HPDE6-E6E7 (cell line): ENCODE measurements around the gene LTF.
"Not testable (repeated sequence)": the region's sequence is repeated elsewhere in the genome, so short reads cannot be mapped to it uniquely, and the experiment has no call there.

ENCODE experiments used
- DNase-seq: peaks from one replicate; pipeline ENCODE4 v3.0.0; 2011; ENCODE audit warnings: missing footprints; ENCODE audit errors: extremely low spot score

LTF gene

DNA sequence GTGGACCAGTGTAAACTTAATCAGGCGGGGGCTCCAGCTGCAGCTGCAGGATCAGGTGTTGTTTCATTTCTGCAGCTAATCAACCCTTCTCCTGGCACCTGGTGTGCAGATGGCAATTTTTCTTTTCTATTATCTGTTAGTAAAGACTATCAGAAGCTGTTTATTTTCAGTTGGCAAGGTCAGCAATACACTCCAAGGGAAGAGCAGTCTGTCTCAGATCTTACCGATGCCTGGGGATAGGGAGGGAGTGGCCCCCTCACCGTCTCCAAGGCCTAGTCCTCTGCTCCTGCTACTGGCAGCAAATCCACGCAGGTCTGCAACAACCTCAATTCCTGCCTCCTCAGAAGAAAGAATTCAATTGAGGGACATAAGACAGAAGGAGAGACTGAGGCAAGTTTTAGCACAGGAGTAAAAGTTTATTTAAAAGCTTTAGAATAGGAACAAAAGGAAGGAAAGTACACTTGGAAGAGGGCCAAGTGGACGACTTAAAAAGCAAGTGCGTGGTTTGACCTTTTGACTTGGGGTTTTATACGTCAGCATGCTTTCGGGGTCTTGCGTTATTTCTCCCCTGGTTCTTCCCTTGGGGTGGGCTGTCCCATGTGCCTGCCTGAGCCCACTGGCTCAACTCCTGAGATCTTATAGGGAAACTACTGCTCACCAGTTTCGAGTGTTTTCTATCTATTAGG lies 48.4 kb downstream of the LTF start:
- no peak for DNase-seq

DNA sequence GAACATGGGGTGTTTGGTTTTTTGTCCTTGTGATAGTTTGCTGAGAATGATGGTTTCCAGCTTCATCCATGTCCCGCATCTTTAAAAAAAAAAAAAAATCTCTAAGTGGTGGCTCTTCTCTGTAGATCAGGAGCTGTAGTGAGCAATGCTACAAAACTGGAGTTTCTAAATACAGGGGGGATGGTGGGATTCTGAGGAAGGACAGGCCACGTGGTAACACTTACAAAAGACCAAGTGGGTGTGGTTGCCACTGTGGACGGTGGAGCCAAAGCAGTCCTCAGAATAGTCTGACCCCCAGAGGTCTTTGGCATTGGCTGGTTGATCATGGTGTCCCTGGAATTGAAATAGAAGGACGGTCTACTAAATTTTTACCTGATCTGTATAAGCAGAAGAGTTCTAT lies 50.0 kb downstream of the LTF start:
- DNase-seq = no peak

DNA sequence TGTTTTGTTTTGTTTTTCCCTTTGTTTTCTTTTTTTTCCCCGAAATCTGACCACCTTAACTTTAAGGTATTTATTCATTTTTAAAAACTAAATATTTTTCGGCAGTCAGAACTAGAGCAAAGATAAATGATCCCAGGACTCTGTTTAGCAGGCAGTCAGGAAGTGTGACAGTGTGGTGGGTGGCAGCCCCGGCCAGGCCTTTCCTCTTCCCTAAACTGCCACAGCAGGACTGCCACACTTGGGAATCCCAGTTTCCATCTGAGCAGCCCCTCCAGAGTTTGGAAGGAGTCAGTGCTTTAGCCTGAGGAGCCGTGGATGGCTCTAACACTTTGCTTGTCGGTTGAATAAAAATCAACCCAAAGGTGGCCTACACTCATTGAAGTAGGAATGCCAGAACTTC lies 50.8 kb downstream of the LTF start:
- DNase-seq = no peak

DNA sequence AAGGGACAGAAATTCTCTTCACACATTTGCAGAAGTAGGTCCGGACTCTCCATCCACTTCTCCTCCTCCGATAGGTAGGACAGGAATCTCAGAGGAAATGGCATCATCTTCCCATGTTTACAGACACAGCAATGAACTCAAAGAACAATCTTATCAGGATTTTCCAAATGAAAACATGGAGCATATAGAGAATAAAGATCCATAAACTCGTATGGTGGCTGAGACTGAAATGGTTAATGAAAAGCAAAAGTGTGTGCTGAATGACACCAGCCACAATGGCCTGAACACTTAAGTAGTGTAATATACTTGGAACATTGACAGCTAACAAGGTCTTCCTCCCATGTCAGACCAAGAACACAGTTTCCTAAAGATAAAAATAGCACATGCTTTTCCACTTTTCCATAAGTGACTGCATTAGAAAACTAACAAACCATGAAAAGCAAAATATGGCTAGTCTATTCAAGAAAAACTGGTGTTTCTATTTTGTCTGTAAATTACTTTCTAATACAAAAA lies 51.9 kb downstream of the LTF start:
- no peak for DNase-seq

DNA sequence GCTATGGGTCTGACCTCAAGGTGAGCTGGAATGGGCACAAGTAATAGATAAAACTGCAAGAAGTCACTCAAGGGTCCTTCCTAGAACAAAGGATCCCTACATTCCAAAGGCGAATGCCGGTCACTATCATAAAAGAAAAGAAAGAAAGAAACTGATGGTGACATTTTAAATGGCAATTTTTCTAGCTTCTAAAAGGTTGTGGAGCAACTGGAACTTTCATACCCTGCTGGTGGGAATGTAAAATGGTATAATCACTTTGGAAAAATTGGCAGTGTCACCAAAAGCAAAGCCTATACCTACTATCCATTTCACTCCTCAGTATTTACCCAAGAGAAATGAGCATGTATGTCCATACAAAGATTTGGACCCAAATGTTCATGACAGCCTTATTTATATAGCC lies 53.4 kb downstream of the LTF start:
- DNase-seq = no peak

DNA sequence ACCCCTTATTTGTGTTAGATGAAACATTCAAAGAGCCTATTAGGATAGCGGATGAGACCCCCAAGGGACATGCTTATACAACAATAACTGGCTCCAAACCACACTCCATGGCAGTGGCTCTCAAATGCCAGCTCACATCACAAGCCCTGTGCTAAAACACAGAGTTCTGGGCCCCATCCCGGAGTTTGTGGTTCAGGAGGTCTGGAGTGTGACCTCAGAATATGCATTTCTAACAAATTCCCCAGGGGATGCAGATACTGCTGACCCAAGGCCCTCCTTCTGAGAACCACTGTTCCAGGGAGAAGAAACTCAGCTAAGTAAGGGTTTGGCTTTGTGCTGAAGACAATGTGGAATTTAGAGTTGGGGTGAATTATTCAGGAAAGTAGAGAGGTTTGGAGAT lies 54.0 kb downstream of the LTF start:
- DNase-seq = no peak

DNA sequence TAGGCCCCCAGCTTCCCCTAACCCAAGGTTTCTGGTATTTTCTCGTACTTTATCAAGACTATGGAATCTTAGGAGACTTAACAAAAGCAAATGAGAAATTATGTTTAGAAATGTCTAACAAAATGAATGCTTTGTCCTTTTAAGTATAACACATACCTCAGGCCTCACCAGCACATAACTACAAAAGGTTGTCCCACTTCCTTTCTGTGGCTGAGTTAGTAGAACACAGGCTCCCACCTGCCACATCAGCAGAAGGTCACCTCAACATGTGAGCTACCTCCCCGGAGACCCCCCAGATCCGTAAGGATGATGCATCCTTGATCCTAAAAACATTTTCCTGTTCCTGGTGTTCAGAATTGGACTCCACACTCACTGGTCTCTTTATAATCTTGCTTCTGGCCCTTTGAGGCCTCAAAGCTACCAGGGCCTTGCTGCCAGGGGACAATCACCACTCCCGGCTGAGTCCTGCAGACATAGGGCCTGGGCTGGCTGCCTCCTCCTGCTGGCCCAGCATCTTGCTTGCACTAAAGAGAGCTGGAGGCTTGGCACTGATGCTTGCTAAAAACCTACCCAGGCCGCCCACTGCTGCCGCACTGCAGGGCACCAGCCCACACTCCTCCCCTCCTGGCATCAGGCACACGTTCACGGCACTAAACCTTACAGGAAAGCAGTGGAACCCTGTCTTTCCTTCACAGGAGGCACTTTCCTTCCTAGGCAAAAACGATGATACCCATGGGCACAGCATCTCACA lies 54.8 kb downstream of the LTF start:
- no peak for DNase-seq

DNA sequence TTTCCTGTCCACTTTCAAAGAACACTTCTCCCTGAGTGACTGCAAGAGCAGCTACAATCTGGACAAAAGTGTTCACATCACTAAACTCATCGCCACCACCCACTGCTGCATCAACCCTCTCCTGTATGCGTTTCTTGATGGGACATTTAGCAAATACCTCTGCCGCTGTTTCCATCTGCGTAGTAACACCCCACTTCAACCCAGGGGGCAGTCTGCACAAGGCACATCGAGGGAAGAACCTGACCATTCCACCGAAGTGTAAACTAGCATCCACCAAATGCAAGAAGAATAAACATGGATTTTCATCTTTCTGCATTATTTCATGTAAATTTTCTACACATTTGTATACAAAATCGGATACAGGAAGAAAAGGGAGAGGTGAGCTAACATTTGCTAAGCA lies 55.9 kb downstream of the LTF start:
- DNase-seq = no peak

DNA sequence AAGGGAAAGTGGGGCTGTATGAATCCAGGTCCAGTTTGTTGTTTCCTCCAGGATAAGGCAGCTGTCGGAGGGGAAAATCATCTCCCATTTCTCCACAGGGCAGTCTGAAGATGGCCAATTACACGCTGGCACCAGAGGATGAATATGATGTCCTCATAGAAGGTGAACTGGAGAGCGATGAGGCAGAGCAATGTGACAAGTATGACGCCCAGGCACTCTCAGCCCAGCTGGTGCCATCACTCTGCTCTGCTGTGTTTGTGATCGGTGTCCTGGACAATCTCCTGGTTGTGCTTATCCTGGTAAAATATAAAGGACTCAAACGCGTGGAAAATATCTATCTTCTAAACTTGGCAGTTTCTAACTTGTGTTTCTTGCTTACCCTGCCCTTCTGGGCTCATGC lies 56.7 kb downstream of the LTF start:
- DNase-seq = no peak

DNA sequence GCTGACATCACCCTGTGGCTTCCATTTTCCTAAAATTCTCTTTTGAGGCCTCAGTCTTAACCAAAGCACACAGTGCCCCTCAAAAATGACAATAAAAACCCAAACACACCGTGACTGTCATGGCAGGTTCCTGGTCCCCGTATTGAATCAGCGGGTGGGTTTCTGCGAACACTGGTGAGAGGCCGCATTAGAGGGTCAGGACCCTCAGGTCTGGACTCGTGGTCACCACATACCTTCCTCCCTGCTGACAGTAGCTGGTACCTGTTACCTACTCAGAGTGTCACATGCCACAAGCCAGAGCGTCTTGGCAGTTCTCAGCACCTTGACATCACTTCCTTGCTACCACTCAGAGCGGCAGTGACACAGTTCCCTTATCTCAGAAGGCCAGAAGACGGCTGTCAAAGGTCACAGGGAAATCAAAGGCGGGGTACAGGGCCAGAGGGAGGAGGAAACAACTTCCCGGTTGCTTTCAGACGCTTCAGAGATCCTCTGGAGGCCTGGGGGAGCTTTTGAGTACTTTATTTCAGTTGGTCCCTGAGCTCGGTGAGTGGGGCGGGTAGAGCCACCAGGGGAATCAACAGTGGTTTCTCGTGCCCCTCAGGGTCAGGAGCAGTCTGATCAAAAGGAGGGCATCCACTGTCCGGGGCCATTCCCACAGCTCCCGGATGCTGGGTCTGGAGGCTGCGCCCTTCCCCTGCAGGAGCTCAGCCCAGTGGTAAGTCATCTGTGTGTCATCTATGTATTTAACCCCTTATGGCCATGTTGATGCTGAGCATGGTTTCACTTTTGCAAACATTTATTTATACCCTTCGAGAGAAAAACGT lies 57.7 kb downstream of the LTF start, which contains the start of the genes CCR5AS and CCRL2:
CCR5AS (minus strand) TSS at position 279 of the 824 bp plus-strand sequence.
CCRL2 (plus strand) TSS at position 472 of the 824 bp plus-strand sequence. CDS start 821 bp downstream, outside the sequence.
- peak; percentile 21 for DNase-seq

DNA sequence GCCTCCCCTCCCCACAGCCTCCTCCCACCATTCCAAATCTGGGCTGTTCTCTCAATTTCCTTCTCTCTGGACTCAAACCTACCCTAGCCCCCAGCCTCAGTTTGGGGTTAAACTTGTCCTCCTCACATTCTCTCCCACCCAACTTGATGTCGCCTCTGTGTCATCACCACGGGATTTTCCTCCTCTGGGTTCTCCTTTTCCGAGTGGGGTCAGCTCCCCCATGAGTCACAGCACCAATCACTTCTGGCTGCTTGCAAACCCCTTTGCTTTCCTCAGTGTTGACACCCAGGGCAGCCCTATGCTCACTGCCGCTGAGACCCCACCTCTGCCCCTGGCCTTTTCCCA lies 58.3 kb downstream of the LTF start:
- DNase-seq = no peak

DNA sequence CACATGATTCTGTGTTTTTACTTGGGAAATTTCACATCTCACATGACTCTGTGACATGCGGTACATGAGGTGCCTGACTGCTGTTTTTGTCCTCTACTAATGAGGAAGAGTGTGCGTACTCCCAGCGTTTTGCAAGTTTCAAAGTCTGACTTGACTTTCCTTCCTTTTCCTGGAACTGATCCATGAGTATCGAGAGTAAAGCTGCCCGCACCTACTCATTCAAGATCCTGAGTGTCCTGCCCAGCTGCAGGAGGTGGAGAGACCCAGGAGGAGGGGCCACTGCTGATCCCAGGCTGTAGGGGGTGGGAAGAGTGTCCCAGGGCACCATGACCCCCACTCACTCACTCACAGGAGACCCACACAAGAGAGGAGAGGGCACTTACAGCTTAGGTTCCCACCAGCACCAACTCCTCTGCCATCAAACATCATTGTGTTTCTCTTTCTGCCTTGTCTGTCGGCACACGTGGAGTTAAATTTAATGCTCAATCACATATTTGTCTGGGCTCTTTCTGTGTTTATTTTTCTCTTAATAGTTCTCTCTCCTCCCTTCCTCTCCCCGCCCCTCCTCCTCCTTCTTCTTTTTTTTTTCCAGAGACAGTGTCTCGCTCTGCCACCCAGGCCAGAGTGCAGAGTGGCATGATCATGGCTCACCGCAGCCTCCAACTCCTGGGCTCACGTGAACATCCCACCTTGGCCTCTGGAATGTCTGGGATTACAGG lies 59.2 kb downstream of the LTF start:
- no peak for DNase-seq

DNA sequence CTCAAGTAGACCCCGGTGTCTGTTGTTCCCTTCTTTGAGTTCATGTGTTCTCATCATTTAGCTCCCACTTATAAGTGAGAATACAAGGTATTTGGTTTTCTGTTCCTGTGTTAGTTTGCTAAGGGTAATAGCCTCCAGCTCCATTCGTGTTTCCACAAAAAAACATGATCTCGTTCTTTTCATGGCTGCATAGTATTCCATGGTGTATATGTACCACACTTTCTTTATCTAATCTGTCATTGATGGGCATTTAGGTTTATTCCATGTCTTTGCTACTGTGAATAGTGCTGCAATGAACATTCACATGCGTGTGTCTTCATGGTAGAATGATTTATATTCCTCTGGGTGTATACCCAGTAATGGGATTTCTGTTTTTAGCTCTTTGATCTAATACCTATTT lies 61.8 kb downstream of the LTF start:
- not testable (repeated sequence) for DNase-seq

DNA sequence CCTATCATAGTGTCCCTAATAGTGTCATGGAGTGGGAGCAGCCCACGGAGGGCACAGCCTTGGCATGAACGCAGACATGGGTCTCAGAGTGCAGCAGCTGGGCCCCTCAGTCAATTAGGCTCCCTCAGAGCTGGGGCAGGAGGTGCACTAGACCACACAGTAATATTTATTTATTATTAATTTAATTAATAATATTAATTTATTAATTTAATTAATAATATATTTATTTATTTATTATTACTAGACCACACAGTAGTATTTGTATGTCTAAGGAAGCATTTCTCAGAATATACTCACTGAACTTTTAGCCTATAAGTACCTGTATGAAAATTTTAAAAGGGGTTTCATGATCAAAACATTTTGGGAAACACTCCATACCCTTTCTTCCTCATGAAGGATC lies 63.1 kb downstream of the LTF start:
- no peak for DNase-seq

DNA sequence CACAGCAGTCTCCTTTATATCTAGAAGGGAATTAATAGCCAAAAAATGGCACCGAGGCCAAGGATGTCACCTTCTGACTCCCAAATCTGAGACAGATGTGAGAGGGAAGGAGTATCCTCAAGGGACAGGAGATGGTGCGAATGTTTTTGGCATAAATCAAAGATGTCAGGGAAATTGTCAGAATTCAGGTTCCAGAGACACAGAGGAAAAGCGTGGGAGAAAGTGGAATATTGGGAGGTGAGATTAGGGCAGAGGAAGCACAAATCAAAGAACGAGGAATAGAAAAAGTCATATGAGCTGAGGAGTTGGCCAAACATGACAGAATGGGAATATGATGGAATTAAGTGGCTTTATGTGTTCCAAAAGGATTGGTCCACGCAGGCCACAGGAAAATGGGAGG lies 63.9 kb downstream of the LTF start:
- no peak for DNase-seq

DNA sequence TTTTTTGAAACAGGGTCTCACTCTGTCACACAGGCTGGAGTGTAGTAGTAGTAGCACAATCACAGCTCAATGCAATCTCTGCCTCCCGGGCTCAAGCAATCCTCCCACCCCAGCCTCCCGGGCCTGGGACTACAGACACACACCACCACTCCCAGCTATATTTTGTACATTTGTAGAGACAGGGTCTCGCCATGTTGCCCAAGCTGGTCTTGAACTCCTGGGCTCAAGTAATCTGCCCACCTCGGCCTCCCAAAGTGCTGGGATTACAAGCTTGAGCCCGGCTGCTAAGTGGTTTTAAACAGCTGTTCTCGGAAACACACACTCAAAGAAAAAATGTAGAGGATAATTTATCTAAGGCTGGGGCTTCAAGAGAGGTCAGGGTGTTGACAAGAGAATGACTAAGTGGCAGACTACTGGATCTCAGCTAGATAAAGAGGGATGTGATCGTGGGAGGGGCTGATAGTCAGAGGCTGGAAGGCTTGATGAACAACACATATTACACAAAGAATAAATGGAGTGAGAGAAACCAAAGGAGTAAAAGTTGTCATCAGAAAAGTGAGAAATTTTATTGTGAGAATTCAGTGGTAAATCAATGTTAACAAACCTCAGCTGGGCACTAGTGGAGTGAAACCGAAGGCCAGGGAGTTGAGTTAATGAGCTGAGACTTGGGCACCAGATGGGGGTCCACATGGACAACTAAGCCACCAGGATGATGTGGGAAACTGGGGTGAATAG lies 64.5 kb downstream of the LTF start:
- no peak for DNase-seq

DNA sequence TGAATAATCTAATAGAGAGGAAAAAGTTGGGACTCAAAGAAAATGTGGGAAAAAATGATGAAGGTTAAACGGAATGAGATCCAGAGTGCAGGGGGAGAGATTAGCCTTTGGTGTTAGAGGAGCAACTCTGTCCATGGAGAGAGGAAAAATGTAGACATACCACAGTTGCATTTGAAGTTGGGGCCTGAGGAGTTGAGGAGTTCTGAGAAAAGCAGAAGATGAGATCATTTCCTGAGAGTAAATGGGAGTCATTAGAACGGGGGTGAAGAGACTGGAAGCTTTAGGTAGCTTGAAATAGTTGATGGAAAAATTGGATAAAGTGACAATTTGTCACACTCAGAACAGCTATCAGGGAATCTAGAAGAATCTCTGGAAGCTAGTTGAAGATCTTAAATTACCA lies 65.1 kb downstream of the LTF start:
- no peak for DNase-seq

DNA sequence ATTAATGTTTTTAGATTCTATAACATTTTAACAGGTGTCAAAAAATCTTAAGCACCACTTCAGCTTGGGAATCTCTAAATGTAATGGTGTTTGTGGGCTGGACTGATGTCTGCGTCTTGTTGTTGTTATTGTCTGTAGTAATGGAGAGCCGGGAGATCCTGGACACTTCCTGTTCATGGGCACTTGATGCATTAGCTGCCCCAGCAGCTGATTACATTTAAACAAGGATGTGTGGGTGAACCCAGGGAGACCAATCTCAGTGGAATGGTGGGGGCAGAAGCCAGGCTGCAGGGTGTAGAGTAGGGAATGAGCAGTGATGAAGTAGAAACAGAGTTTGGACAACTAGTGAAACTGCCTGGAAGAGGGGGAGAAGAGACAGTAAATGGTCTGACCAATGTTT lies 65.6 kb downstream of the LTF start:
- DNase-seq = no peak

DNA sequence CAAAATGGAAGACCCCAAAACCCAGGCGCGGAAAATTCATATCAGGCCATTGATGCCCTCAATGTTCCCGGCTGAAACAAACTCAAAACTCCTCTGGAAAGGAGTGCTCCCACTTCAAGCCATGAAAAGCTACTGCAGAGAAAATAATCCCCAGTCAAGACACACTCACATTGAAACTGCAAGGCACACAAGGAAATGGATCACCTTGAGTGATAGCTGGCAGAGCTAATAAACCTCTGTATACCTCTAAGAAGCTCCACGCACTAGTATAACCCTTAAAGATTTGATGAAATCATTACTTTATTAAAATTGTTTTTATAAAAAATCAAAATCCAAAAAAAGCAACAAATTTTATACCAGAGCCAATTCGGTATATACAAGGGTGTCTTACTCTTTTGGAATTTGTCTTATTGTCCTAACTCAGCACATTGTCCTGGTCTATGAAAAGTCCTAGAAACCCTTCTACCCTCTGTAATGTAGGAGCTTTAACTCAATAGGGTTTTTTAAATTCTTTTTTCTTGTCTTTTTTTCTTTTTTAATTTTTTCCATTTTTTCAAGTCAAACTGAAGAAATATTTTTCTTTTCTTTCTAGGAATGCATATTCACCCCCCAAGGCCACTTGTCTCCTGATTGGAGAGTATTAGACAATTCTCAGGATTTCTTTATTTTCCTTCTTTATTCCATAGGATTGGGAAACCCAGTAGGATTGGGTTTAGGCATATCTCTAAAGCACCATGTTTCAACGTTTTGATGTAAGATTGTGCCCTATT lies 66.3 kb downstream of the LTF start:
- no peak for DNase-seq

DNA sequence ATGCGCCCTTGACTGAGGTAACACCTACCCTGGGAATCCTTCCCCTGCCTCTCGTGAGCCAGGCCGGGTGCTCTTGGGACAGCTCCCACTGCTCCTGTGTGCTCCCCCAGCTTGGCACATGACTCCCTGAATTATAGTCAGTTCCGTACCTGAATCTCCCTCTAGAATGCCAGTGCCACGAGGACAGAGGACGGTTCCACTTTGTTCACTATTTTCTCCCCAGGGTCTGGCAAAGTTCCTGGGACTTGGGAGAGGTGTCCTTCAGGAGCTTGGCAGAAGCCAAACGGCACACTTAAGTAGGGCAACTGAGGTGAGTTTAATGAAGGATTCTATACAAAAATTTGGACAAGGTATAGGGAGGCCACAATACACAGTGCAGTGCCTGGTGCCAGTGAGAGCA lies 67.6 kb downstream of the LTF start:
- no peak for DNase-seq
